CD8-positive, alpha-beta memory T cell (primary cell): Measurements from ENCODE around the gene WFIKKN2. TPM values are rescaled to one million over a fixed set of nuclear protein-coding genes. Genes with fewer than 3 reads are reported as not detected.

ENCODE experiments used
- CTCF ChIA-PET: fragments of 350-600 bp; sonication (Branson Sonifier 250); formaldehyde crosslinking; loops from one replicate; lab custom pipeline; 2021; ENCODE audit warnings: antibody characterized with exemption; lab: Charles Lee
- POLR2A ChIA-PET: fragments of 350-600 bp; sonication (Branson Sonifier 250); formaldehyde crosslinking; loops from one replicate; lab custom pipeline; 2021; ENCODE audit warnings: antibody characterized with exemption; lab: Charles Lee
- DNase-seq, 5 donors: peaks; one replicate each; pipeline versions ENCODE4 v3.0.0 to v3.0.0-alpha.2; 2020 to 2022; ENCODE audit warnings: mixed read lengths in 1 of 5
- H3K27ac ChIP-seq: one replicate; pipeline ENCODE4 v1.7.0; 2013; ENCODE audit warnings: low read depth, mild to moderate bottlenecking, low read length, moderate library complexity
- H3K27me3 ChIP-seq: 2 replicates; pipeline ENCODE4 v1.7.0; 2013; ENCODE audit warnings: low read length, mild to moderate bottlenecking; ENCODE audit not compliant: insufficient read depth, poor library complexity, severe bottlenecking
- H3K36me3 ChIP-seq: 2 replicates; pipeline ENCODE4 v1.7.0; 2013; ENCODE audit warnings: mild to moderate bottlenecking, low read length, moderate library complexity; ENCODE audit not compliant: insufficient read depth
- H3K4me1 ChIP-seq: 2 replicates; pipeline ENCODE4 v1.7.0; 2013; ENCODE audit warnings: mild to moderate bottlenecking, low read length, moderate library complexity; ENCODE audit not compliant: insufficient read depth
- H3K4me3 ChIP-seq: 2 replicates; pipeline ENCODE4 v1.7.0; 2013; ENCODE audit warnings: mild to moderate bottlenecking, low read length
- H3K9me3 ChIP-seq: 2 replicates; pipeline ENCODE4 v1.7.0; 2013; ENCODE audit warnings: mild to moderate bottlenecking, low read length
- H3K27ac Mint-ChIP-seq, 8 donors: one replicate each; pipeline ENCODE4 v1.8.0; 2020 to 2021; ENCODE audit warnings: mixed read lengths in 8 of 8, mild to moderate bottlenecking in 6 of 8, inconsistent platforms in 3 of 8, moderate library complexity in 3 of 8
- H3K27me3 Mint-ChIP-seq, 2 donors: one replicate each; pipeline ENCODE4 v1.8.0; 2020 to 2021; ENCODE audit warnings: mixed read lengths in 2 of 2, mild to moderate bottlenecking in 1 of 2, moderate library complexity in 1 of 2
- H3K36me3 Mint-ChIP-seq, 3 donors: one replicate each; pipeline ENCODE4 v1.8.0; 2020 to 2021; ENCODE audit warnings: mixed read lengths in 3 of 3, inconsistent platforms in 1 of 3, mild to moderate bottlenecking in 1 of 3
- H3K4me1 Mint-ChIP-seq, 3 donors: one replicate each; pipeline ENCODE4 v1.8.0; 2020 to 2021; ENCODE audit warnings: mixed read lengths in 3 of 3, inconsistent platforms in 1 of 3, mild to moderate bottlenecking in 1 of 3
- H3K4me3 Mint-ChIP-seq, 7 donors: one replicate each; pipeline ENCODE4 v1.8.0; 2020 to 2021; ENCODE audit warnings: mixed read lengths in 7 of 7, mild to moderate bottlenecking in 6 of 7, moderate library complexity in 4 of 7, inconsistent platforms in 2 of 7
- H3K9me3 Mint-ChIP-seq, 5 donors: one replicate each; pipeline ENCODE4 v1.8.0; 2020 to 2022; ENCODE audit warnings: mixed read lengths in 5 of 5, mild to moderate bottlenecking in 3 of 5, moderate library complexity in 2 of 5, inconsistent platforms in 1 of 5
- polyA plus RNA-seq: library from polyadenylated mRNA; unstranded; fragments of 300-500 nt; fragmentation: Illumina TruSeq; gene quantifications from one replicate; pipeline ENCODE4 v1.2.3, GENCODE V29; 2021
- total RNA-seq, 2 experiments: library from RNA; stranded (reverse); gene quantifications; one replicate each; pipeline ENCODE4 v1.2.3, GENCODE V29; 2021

The WFIKKN2 gene
- total and polyA plus RNA-seq, 3 experiments from 2014 or later: not detected

DNA sequence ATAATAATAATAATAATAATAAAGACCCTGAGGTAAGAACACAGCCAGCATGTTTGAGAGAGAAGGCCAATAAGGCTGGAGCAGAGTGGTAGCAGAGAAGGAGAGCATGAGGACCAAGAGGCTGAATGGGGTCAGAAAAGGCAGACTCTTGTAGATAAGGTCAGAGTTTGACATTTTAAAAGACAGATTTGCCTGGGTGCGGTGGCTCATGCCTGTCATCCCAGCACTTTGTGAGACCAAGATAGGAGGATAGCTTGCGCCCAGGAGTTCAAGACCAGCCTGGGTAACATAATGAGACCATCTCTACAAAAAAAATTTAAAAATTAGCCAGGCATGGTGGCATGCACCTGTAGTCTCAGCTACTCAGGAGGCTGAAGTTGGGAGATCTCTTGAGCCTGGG is 11.0 kb upstream of the WFIKKN2 start:
- ChIA-PET CTCF (no interaction called here), POLR2A (interaction anchor here (0.5 kb wide), 1 partner anchor 44 kb away, joined by 6 read pairs; no protein-coding TSS in a partner anchor)
- Mint-ChIP-seq H3K4me1 (no peaks in the 10 kb centered on the region), H3K9me3 (no peaks in the 10 kb centered on the region), H3K4me3 (no peak overlapping the region), H3K27ac (no peak overlapping the region), H3K36me3 (peaks cover 0 to 5% (median 0%) of the 10 kb centered on the region in 3 donors), H3K27me3 (peaks cover 2 to 26% of the 10 kb centered on the region in 2 donors)
- no peaks in the 10 kb centered on the region for H3K9me3 ChIP-seq
- H3K4me3 ChIP-seq: no peak overlapping the region
- no peak overlapping the region for H3K27ac ChIP-seq
- no peaks in the 10 kb centered on the region for H3K36me3 ChIP-seq
- H3K27me3 ChIP-seq: no peaks in the 10 kb centered on the region
- DNase-seq: no peak
- H3K4me1 ChIP-seq: no peaks in the 10 kb centered on the region

DNA sequence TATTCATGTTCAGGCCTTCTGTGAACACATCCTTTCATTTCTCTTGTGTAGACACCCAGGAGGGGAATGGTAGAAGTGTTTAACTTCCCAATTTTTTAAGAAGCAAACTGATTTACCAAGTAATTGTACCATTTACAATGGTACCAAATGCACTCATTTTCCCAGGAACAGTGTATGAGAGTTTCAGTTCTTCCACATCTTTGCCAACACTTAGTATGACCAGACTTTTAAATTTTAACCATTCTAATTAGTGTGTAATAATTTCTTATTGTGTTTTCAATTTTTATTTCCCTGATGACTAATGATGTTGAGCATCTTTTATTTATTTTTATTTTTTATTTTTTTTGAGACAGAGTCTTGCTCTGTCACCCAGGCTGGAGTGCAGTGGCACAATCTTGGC is 10.2 kb upstream of the WFIKKN2 start:
- no peaks in the 10 kb centered on the region for H3K9me3 Mint-ChIP-seq
- no peak overlapping the region for H3K4me3 ChIP-seq
- H3K27ac Mint-ChIP-seq: no peak overlapping the region
- DNase-seq: no peak
- no peaks in the 10 kb centered on the region for H3K4me1 ChIP-seq
- no peak overlapping the region for H3K4me3 Mint-ChIP-seq
- ChIA-PET CTCF (no interaction called here), POLR2A (no interaction called here)
- no peaks in the 10 kb centered on the region for H3K9me3 ChIP-seq
- H3K36me3 ChIP-seq: no peaks in the 10 kb centered on the region
- peaks cover 0 to 5% (median 0%) of the 10 kb centered on the region in 3 donors for H3K36me3 Mint-ChIP-seq
- H3K27me3 ChIP-seq: no peaks in the 10 kb centered on the region
- H3K4me1 Mint-ChIP-seq: no peaks in the 10 kb centered on the region
- H3K27me3 Mint-ChIP-seq: peaks cover 2 to 28% of the 10 kb centered on the region in 2 donors
- no peak overlapping the region for H3K27ac ChIP-seq

DNA sequence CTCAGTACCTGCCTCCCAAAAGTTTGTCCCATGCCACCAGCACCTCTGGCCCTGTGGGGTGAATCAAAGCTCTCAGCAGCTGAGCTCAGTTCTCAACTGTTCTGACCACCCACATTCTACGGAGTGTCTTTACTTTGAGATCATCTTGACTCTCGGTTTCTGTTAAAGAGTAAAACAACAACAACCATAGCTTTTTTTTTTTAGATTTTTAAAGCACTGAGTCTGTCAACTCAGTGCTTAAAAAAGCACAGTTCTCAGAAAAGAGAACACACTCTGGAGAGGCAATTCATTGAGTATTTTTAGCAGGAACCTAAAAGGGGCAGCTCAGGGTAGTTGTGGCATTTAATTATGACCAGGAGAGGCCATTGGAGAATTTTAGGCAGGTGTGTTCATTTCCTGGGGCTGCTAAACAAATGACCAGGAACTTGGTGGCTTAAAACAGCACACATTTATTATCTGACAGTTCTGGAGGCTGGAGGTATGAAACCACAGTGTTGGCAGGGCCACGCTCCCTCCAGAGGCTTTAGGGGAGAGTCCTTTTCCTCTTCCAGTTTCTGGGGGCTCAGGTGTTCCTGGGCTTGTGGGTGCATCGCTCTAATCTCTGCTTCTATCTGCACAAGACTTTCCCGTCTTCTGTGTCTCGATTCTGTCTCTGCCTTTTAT is 6.7 kb upstream of the WFIKKN2 start:
- no peak overlapping the region for H3K4me3 Mint-ChIP-seq
- CTCF ChIA-PET: no interaction called here
- Histone ChIP-seq H3K27me3 (no peaks in the 10 kb centered on the region), H3K4me3 (no peak overlapping the region), H3K36me3 (no peaks in the 10 kb centered on the region), H3K9me3 (no peaks in the 10 kb centered on the region), H3K4me1 (no peaks in the 10 kb centered on the region), H3K27ac (no peak overlapping the region)
- H3K9me3 Mint-ChIP-seq: no peaks in the 10 kb centered on the region
- H3K4me1 Mint-ChIP-seq: no peaks in the 10 kb centered on the region
- H3K36me3 Mint-ChIP-seq: peaks cover 0 to 3% (median 0%) of the 10 kb centered on the region in 3 donors
- peaks cover 5 to 23% of the 10 kb centered on the region in 2 donors for H3K27me3 Mint-ChIP-seq
- peak in 1 of 5 donors; percentile 8 for DNase-seq
- H3K27ac Mint-ChIP-seq: no peak overlapping the region
- POLR2A ChIA-PET: no interaction called here

DNA sequence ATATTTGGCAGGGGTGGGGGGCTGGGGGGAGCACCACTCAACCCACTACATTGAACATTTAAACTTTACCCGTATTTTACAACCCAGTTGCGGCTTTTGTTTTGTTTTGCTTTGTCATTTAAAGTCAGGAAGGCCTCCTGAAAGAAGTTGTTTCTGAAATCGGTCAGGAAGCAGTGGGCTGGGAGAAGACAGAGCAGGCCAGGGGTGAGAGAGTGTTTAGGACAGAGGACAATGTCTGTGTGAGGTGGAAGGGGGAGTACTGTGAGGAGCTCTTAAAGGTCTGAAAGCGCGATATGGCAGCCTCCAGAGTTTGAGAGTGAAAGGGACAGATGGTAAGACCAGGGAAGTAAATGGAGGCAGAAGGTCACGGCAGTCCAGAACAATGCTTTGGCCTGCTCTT is 6.1 kb upstream of the WFIKKN2 start:
- no peak overlapping the region for H3K27ac ChIP-seq
- H3K27me3 Mint-ChIP-seq: peaks cover 5 to 27% of the 10 kb centered on the region in 2 donors

DNA sequence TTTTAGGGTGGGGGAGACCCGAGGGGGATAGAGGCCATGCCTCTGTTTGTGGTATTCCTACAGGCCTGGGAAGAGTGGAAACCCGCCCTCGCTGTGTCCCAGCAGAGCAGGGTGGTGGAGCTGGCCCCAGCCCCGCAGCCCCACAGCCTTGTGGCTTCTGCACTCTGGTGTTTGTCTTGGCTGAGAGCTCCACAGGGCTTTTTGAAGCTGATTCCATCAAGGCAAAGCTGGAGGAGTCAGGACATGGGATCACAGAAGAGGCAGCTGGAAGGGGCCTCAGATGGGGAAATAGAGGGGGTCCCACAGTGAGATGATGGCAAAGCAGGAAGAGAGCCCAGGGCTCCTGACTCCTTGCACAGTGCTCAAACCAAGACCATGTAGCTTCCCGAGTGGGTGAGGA is 5.0 kb upstream of the WFIKKN2 start:
- CTCF ChIA-PET: interaction anchor here (0.9 to 1.9 kb wide), 2 partner anchors 12 to 13 kb away, joined by 3 to 8 read pairs; no protein-coding TSS in a partner anchor

More for the DNA sequence above, 6.1 kb upstream of the WFIKKN2 start:
- H3K9me3 ChIP-seq: no peaks in the 10 kb centered on the region
- H3K9me3 Mint-ChIP-seq: no peaks in the 10 kb centered on the region
- no peak overlapping the region for H3K4me3 ChIP-seq
- no peaks in the 10 kb centered on the region for H3K4me1 Mint-ChIP-seq
- H3K4me1 ChIP-seq: no peaks in the 10 kb centered on the region
- peak overlapping the region in 1 of 8 donors; percentile 36 for H3K27ac Mint-ChIP-seq
- peak in 1 of 5 donors; percentile 3 for DNase-seq
- H3K36me3 Mint-ChIP-seq: no peaks in the 10 kb centered on the region
- no peak overlapping the region for H3K4me3 Mint-ChIP-seq
- POLR2A ChIA-PET: no interaction called here
- H3K27me3 ChIP-seq: no peaks in the 10 kb centered on the region
- CTCF ChIA-PET: interaction anchor here (0.9 kb wide), 1 partner anchor 13 kb away, joined by 3 read pairs; no protein-coding TSS in a partner anchor
- no peaks in the 10 kb centered on the region for H3K36me3 ChIP-seq

DNA sequence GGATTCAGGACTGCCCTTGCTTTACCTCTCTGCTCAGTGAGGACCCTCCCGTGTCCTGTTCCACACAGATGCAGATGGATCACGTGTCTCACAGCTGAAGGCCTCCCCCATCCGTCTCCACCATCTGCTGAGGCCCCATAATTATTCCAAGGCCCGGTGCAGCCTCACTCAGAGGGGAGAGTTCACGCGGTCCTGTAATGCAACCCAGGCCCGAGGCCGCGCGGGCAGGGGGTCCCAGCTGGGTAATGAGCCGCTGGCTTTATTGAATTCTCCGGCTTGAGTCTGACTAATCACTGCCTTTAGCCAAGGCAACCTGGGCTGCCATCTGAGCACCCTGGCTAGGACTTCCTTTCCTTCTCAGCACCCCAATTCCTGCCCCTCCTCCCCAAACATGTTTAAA is 4.4 kb upstream of the WFIKKN2 start:
- CTCF ChIA-PET: interaction anchor here (1.9 kb wide), 1 partner anchor 13 kb away, joined by 8 read pairs; no protein-coding TSS in a partner anchor
- H3K4me1 ChIP-seq: no peaks in the 10 kb centered on the region
- peak in 1 of 5 donors; percentile 12 for DNase-seq
- H3K27ac Mint-ChIP-seq: no peak overlapping the region
- H3K9me3 Mint-ChIP-seq: no peaks in the 10 kb centered on the region
- no peak overlapping the region for H3K4me3 ChIP-seq
- H3K9me3 ChIP-seq: no peaks in the 10 kb centered on the region
- H3K36me3 ChIP-seq: no peaks in the 10 kb centered on the region
- POLR2A ChIA-PET: no interaction called here
- no peaks in the 10 kb centered on the region for H3K4me1 Mint-ChIP-seq
- no peak overlapping the region for H3K4me3 Mint-ChIP-seq
- H3K27me3 ChIP-seq: no peaks in the 10 kb centered on the region
- no peaks in the 10 kb centered on the region for H3K36me3 Mint-ChIP-seq
- no peak overlapping the region for H3K27ac ChIP-seq
- peaks cover 9 to 40% of the 10 kb centered on the region in 2 donors for H3K27me3 Mint-ChIP-seq

More for the DNA sequence above, 5.0 kb upstream of the WFIKKN2 start:
- Mint-ChIP-seq H3K36me3 (no peaks in the 10 kb centered on the region), H3K4me3 (no peak overlapping the region), H3K27ac (peak overlapping the region in 1 of 8 donors; percentile 93), H3K27me3 (peaks cover 9 to 37% of the 10 kb centered on the region in 2 donors), H3K9me3 (no peaks in the 10 kb centered on the region), H3K4me1 (no peaks in the 10 kb centered on the region)
- Histone ChIP-seq H3K27ac (no peak overlapping the region), H3K4me3 (no peak overlapping the region), H3K36me3 (no peaks in the 10 kb centered on the region), H3K4me1 (no peaks in the 10 kb centered on the region), H3K27me3 (no peaks in the 10 kb centered on the region), H3K9me3 (no peaks in the 10 kb centered on the region)
- POLR2A ChIA-PET: no interaction called here
- DNase-seq: peak in 1 of 5 donors; percentile 40

DNA sequence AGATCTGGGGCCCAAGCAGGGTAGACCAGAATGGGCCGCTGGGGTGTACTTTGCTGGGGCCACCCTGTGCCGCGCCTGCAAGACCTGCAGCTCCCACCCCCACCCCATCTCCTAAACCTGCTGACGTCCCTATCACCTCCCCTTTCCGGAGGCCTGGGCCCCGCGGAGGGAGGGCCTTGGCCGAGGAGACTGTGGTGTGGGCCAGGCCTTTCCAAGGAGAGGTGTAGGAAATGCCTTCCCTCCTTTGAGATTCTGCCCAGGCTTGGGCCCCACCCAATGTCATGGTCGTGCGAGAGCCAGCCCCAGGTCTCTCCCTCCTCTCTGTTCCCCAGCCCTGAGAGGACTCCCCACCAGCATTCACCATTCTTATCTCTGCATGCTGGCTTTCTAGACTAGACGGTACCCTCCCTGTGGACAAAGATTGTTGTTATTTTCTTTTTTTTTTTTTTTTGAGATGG is 3.9 kb upstream of the WFIKKN2 start:
- no peak overlapping the region for H3K4me3 ChIP-seq
- no peak overlapping the region for H3K27ac Mint-ChIP-seq
- H3K9me3 Mint-ChIP-seq: no peaks in the 10 kb centered on the region
- H3K36me3 Mint-ChIP-seq: no peaks in the 10 kb centered on the region
- H3K4me1 Mint-ChIP-seq: no peaks in the 10 kb centered on the region
- no peaks in the 10 kb centered on the region for H3K9me3 ChIP-seq
- no peaks in the 10 kb centered on the region for H3K4me1 ChIP-seq
- POLR2A ChIA-PET: no interaction called here
- H3K27me3 ChIP-seq: no peaks in the 10 kb centered on the region
- CTCF ChIA-PET: interaction anchor here (1.9 kb wide), 1 partner anchor 14 kb away, joined by 8 read pairs; no protein-coding TSS in a partner anchor
- peaks cover 11 to 40% of the 10 kb centered on the region in 2 donors for H3K27me3 Mint-ChIP-seq
- DNase-seq: peak in 1 of 5 donors; percentile 26
- H3K36me3 ChIP-seq: no peaks in the 10 kb centered on the region
- H3K27ac ChIP-seq: no peak overlapping the region
- H3K4me3 Mint-ChIP-seq: no peak overlapping the region

DNA sequence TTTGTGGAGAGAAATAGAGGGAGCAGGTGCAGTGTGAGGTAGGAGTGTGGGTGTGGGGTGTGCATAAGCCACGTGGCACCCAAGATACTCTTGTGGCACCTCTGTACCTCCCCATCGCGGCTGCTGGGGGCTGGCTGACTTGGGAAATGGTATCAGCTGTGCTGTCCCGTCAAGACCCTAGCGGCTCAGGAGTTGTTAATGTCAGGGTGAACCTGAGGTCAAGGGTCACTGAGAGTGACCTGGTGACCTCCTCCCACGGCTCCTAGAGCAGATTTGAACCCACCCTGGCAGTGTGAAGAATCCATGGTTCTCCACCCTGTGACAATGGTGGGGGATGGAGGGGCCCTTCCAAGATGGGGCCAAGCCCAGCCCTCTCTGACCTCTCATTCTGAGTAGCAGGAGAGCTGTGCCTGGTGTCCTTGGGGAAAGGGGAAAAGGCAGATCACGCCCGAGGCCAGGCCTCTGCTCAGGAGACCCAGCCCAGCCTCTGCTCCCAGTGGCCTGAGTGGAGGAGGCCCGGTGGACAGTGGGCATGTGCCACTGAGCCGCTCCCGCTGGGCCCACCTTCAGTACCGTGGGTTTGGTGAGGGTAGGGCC is 3.0 kb upstream of the WFIKKN2 start:
- H3K9me3 Mint-ChIP-seq: no peaks in the 10 kb centered on the region
- H3K27ac Mint-ChIP-seq: no peak overlapping the region
- Histone ChIP-seq H3K4me1 (no peaks in the 10 kb centered on the region), H3K27me3 (no peaks in the 10 kb centered on the region), H3K9me3 (no peaks in the 10 kb centered on the region), H3K27ac (no peak overlapping the region), H3K36me3 (no peaks in the 10 kb centered on the region), H3K4me3 (no peak overlapping the region)
- ChIA-PET POLR2A (no interaction called here), CTCF (no interaction called here)
- no peaks in the 10 kb centered on the region for H3K36me3 Mint-ChIP-seq
- H3K27me3 Mint-ChIP-seq: peaks cover 11 to 40% of the 10 kb centered on the region in 2 donors
- no peaks in the 10 kb centered on the region for H3K4me1 Mint-ChIP-seq
- no peak for DNase-seq
- no peak overlapping the region for H3K4me3 Mint-ChIP-seq
